ENCODE data around the gene TRIO.
"Not testable (repeated sequence)": the region's sequence is repeated elsewhere in the genome, so short reads cannot be mapped to it uniquely, and the experiment has no call there.

Gene TRIO

DNA sequence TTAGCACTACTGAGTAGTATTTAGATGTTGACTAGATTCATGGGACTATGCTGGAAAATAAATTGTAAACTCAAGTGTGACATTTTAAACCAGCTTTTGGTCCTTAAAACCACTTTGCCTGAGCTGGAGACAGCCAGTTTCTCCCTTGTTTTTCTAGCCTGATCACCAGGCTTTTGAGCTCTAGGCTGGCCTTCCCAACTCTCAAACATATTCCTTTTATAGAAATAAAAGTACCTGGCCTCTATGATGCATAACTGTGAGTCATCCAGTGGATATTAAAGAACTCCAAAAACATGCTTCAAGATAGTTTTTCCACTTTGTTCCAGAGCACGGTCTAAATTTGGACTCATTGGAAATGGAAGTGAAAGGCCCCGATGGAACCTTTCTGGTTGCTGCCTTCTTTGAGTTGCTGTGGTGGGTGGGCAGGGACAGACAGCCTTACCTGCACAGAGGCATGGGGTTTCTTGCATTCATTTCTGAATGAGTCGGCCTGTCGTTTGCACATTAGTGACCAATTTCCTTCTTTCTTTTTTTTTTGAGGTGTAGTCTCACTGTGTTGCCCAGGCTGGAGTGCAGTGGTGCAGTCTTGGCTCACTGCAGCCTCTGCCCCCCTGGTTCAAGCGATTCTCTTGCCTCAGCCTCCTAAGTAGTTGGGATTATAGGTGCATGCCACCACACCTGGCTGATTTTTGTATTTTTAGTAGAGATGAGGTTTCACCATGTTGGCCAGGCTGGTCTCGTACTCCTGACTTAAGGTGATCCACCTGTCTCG, 43.1 kb downstream of the TRIO start:
- no peak for DNase-seq (ENCODE audit: low read depth)

DNA sequence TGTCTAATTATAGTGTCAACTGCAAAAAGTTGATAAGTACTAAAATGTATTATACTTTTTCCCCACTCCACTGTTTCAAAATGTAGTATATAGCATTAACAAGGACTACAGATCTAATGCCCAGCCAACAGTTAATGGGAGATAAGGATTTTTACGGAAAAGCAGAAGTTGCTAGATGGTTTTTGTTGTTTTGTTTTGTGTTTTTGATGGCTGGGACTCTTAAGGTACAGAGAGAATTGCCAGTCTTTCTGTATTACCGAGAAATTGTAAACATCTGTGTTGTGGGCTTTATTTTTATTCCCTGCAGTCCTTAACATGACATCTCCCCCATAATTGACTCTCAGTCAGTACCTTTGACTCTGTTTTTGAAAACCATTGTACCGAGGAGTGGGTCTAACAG, 44.0 kb downstream of the TRIO start:
- DNase-seq (ENCODE audit: low read depth) = no peak

DNA sequence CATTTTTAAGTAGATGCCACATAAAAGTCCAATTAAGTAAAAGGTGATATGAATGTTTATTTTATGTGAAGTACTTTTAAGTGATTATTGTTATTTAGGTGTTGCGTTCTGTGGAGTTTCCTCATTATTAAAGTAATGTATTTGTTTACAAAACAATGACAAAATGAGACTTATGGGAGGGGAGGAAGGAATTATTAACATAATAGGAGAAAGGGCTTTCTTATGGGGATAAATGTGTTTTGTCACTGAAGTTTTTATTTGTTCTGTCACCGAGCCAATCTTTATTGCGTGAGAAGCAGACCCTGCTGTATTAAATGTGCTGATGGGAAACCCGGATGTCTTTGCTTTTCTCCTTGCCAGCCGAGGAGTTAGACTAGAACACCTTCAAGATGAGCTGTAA, 44.5 kb downstream of the TRIO start:
- DNase-seq (ENCODE audit: low read depth) = no peak

DNA sequence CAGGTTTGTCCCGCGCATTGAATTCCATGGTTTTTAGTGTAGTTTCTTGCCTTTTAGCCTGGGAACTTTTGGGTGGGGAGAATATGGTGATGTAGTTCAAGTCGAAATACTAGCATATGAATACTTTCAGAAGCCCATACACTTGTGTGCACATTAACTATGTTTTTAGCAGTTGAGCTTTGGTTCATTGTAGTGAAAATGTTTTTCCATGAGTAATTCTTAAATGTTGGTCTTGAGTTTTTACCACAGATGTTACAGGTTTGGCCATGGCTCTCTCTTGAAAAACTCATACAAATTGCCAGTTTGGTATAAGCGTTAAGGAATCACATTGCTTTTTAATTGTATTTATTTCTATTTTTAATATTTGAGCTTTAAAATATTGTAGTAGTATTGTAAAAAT, 45.6 kb downstream of the TRIO start:
- no peak for DNase-seq (ENCODE audit: low read depth)

DNA sequence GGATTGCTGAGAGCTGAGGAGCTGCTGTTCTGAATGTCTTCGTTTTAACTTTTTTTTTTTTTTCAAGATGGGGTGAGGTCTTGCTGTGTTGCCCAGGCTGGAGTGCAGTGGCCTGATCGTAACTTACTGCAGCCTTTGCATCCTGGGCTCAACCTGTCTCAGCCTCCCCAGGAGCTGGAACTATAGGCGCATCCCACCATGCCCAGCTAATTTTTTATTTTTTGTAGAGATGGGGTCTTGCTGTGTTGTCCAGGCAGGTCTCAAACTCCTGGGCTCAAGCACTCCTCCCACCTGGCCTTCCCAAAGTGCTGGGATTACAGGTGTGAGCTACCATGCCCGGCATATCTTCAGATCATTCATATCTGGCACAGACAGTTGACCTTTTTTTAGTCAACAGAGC, 46.5 kb downstream of the TRIO start:
- DNase-seq (ENCODE audit: low read depth) = no peak

DNA sequence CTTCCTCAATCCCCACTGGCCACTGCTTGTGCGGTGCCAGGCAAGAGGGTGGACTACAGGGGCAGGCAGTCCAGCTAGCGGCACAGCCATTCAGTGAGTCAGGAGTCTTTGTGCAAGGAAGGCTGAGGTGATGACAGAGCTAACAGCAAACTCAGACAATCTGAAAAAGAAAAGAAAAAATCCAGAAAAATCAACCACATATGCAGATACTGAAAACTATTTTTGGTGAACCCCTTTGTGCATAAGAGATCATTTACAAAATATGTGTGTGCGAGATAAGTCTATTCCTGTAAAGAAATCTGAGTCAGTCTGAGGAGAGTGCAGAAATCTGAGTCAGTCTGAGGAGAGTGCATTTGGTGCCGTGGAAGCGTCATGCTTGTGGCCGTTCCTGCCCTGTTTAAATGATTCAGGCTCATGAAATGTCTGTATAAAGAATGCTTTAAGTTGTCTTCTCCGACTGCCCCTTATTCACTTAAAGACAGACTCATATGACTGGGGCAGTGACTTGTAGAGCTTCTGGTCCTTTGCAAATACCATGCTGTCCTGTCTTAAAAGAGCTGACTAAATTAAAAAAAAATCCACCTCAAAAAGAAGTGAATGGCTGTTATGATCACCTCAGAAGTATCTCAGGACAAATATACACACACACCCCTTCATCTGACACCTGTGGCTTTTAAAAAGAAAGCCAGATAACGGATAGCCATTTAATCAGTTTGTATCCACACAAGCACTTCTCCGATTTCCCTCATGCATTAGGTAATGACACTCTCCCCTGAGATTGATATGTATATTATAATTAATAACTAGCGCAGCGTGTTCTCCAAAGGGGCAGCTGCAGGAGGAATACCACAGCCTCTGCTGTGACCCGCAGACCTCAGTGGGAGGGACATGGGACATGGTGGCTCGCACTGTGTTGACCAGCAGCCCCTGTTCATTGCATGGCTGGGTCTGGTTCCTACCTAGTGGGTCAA, 47.3 kb downstream of the TRIO start:
- no peak for DNase-seq (ENCODE audit: low read depth)

DNA sequence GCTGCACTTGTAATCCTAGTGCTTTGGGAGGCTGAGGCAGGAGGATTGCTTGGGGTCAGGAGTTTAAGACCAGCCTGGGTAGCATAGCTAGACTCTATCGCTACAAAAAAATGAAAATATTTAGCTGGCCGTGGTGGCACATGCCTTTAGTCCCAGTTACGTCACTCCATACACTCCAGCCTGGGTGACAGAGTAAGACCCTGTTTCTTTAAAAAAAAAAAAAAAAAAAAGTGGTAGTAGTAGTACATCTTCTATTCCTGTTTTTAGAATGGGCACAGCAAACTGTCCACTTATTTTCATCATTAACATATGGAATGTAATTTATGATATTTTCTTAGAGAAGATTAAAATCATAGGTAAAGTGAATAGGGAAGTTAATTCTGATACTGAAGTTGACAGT, 48.2 kb downstream of the TRIO start:
- no peak for DNase-seq (ENCODE audit: low read depth)

DNA sequence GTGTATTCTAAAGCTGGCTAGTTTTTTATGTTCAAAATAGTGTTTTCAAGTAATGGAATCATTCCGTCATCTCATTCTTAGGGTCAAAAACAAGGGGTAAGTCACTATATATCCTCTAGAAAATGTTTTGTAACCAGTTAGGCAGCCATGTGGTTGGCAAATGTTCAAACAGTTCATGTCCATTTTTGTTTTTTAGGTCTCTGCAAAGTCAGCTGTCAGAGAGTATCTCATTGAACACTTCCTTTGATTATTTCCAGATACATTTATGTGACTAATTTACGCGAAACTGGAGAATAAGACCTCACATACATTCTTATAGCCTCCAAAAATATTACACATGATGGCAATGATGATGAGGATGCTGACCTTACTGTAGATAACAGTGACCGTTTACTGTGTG, 50.4 kb downstream of the TRIO start:
- no peak for DNase-seq (ENCODE audit: low read depth)

DNA sequence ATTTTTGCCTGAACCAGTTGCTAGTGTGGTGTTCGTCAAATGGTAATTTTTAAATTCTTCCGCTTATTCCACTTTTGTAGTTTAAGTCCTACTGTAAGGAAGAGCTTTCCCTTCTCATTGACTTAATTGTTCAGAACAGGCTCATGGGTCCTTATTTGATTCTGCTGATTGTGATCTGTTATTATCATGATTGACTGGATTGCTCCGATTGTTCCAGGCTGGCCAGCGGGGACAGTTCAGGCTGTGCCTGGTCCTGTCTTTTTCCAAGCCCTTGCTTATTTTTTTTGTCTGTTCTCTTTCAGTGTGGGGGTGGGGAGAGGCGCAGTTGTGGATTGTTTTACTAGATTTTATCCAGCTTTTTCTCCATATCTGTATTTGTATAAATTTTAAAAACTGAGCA, 52.4 kb downstream of the TRIO start:
- DNase-seq (ENCODE audit: low read depth) = no peak

DNA sequence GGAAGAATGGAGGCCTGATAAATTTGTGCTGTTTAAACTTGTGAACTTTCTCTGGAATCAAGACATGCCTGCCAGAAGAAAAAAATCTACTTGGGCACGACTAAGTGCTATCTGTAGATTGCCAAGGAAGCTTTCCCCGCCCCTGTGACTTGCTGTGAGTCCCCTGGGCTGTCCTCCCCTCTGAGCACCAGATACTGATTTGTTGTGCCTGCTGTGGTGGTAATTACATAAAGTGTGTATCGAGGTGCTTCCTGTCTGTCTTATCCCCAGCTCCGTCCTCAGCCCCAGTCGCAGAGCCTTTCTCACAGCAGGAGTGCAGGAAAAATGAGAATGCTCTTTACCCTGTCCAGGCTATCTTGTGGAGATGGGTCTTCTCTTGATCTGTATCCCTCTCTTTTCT, 53.9 kb downstream of the TRIO start:
- DNase-seq (ENCODE audit: low read depth) = no peak

DNA sequence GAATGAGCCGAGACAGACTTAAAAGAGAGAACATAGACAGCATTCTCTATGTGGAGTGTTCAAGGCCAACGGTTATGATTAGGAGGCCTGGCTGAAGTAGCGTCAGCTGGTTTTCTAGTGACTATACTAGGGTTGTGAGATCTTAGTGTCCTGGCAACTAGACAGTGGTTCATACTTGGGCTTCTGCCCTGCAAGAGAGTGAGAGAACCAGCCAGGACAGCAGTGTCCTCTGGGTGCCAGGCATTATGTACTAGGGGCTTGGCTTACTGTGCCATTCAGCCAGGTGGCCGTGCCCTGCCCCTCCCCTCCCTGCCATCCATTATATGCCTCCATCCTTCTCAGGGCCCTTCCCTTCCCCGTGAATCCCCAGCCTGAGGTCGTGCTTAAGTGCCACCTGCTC, 56.8 kb downstream of the TRIO start:
- no peak for DNase-seq (ENCODE audit: low read depth)

DNA sequence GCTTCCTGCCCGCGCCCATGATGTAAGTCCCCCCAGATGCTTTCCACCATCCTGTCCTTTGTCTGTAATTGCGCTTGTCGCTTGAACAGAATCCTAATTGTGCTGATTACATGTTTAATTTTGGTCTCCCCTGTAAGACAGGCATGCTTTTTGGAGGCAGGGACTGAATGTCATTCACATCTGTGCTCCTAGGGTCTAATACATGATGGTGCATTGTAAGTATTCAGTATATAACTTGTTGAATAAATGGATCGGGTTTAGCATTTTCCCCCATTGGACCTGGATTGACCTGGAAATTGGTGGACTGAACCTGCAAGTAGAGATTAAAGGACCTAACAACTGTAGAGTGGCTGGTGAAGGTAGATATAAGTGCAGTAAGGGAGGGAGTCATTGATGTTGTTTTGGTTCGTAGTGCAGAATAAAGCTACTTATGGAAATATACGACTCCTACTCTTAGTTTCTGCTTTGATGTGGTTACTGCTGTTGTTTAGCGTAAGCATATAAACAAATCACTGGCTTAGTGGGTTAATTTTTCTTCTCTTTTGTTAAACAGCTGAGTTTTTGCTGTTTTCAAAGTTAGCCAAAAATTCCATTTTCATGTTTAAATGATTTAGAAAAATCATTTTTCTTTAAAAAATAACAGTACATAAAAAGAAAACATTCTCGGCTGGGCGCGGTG, 57.3 kb downstream of the TRIO start:
- no peak for DNase-seq (ENCODE audit: low read depth)

DNA sequence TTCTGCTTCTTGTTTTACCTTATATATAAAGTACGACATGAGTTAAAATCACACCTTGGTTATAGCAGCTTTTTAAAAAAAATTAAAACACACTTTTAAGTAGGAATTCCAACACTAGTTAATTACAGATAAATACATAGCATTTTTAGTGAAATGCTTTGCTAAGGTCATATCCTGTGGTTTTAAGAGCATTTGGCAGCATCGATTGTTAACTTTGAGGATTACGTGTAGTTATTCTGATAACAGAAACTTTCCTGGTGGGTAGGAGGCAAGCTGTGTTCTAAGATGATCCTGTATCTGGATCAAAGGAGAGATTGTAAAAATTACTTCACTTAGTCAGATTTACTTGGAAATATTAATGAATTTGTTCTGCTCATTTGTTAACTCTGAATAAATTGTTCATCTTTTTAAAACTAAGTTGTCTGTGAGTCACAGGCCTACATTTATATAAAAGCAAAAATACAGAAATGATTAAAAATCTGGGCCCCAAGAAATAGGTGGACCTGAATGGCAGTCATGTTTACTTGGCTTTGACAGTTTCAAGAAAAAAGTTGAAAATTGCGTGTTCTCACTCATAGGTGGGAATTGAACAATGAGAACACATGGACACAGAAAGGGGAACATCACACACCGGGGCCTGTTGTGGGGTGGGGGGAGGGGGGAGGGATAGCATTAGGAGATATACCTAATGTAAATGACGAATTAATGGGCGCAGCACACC, 58.3 kb downstream of the TRIO start:
- DNase-seq (ENCODE audit: low read depth) = no peak

DNA sequence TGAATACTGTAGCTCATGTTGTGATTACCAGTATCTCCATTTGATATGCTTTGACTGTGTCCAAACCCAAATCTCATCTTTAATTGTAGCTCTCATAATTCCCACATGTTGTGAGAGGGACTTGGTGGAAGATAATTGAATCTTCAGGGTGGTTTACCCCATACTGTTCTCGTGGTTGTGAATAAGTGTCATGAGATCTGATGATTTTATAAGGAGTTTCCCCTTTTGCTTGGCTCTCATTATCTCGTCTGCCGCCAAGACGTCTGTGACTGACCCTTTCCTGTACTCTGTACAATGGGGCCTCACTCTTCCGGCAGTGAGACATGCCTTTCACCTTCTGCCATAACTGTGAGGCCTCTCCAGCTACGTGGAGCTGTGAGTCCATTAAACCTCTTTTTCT, 59.3 kb downstream of the TRIO start:
- DNase-seq (ENCODE audit: low read depth) = no peak

DNA sequence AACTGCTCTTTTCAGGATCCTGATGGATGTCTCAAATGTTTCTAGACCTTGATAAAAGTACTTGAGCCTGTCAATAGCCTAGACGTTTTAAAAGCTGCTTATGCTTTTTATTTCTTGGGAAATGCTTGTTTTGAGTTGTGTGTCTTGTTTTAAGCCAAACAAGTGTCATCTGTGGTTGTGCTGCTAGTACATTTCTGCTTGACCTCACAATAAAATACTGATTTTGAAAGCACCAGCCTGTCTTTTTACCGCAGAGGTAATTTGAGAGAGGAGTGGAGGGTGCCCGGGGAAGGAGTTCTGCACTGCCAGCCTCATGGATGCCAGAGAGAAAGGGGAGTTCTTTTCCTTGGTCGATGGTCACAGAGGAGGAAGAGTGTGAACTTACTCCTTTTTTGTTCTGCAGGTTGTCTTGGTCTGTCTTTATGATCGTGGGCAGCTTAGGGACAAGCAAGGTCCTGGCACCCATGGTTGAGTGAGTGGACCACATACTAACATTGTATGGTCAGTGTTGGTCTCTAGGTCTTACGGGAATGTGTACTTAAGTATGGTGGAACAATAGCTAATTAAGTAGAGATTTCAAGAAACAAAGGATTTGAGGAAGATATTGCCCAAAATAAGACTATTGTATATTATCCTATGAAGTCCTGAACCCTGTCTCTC, 61.0 kb downstream of the TRIO start:
- no peak for DNase-seq (ENCODE audit: low read depth)

DNA sequence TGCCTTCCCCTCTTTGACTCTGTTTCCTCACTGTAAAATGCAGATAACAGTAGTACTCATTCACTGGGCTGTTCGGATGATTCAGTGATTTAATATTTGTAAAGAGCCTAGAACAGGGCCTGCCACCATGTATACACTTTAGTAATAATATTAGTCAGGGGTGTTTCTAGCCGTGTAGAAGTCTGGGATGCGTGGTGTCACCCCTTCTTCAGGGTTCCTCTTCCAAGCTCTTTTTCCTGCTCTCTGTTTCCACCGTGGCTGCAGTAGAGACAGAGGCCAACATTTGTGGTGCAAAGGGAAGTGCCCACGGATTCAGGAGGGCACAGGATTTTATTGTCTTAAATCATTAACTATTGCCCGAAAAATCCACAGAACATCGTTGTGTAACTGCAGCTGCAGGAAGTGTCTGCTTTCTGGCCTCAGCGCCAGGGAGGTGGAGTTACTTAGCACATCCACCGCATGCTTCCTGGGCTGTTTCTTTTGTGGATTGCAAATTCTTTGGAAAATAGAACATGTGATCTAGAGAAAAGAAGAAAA, 61.7 kb downstream of the TRIO start:
- no peak for DNase-seq (ENCODE audit: low read depth)

DNA sequence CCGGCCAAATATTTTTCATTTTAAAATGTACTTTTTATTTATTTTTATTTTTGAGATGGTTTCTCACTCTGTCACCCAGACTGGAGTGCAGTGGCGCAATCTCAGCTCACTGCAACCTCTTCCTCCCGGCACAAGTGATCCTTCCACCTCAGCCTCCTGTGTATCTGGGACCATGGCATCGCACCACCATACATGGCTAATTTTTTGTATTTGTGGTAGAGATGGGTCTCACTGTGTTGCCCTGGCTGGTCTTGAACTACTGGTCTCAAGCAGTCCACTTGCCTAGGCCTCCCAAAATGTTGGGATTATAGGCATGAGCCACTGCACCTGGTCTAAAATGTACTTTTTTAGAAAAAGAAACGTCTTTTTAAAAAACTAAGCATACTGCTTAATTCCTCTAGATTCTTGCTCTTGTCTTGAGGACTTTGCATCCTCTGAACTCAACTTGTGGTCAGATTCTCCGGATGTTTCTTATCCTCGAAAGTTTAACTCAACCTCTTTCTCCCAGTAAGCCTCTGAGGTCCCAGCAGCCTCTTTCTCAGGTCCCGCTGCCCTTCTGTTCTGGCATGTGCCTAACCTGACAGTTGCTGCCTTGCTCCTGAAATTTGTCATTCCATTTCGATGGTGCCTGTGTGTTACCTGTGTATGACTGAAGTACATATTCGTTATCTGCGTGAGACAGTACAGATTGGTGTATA, 63.0 kb downstream of the TRIO start:
- DNase-seq (ENCODE audit: low read depth) = no peak

DNA sequence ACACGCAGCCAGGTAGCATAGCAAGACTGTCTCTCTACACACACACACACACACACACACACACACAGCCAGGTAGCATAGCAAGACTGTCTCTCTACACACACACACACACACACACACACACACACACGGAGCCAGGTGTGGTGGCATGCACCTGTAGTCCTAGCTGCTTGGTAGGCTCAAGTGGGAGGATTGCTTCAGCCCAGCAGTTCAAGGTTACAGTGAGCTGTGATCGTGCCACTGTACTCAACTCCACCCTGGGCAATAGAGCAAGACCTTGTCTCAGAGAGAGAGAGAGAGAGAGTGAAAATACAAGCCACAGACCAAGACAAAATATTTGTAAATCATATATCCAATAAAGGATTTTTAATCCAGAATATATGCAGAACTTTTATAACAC, 64.3 kb downstream of the TRIO start:
- DNase-seq (ENCODE audit: low read depth) = not testable (repeated sequence)

DNA sequence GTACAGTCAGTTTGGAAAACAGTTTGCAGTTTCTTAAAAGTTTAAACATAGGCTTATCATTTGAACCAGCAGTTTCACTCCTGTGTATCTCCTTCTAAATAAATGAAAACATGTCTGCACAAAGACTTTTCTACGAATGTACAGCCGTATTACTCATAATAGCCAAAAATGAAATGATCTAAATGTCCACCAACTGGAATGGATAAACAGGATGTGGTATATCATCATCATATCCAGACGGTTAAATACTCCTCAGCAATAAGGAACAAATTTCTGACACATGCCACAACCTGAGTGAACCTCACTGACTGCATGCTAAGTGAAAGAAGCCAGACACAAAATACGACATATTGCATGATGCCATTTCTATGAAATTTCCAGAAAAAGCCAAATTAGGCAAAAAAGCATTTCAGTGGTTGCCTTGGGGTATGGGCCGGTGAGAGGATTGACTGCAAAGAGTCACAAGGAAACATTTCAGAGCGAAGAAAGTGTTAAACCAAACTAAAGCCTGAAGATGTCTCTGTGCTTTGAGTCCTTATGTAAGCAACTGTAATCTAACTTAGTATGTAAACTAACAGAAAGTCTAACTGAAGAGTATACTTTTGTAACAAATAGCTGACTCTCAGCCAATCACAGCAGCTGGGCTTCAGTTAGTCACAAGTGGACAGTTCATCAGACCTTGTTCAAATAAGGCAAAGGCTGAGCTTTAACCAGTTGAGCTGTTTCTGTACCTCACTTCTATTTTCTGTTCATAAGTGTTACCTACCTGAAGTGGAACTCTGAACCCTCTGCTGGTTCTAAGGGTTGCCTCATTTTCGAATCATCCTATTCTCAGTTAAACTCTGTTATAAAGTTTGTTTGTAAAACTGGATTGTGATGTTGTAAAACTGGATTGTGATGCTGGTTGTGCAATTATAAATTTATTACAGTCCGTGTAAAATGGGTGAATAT, 65.2 kb downstream of the TRIO start:
- DNase-seq (ENCODE audit: low read depth) = no peak

Data from stimulated activated CD8-positive, alpha-beta memory T cell treated with anti-CD3 and anti-CD28 coated beads, Interleukin-15, amount 100 ng/mL, for 1 hour (primary cell).